Measurements from ENCODE around the gene OPN4. TPM values are rescaled to one million over a fixed set of nuclear protein-coding genes. Genes with fewer than 3 reads are reported as not detected.

OPN4 gene
- total and polyA plus RNA-seq, 2 donors, result under 0.01 to 0.09 TPM

DNA sequence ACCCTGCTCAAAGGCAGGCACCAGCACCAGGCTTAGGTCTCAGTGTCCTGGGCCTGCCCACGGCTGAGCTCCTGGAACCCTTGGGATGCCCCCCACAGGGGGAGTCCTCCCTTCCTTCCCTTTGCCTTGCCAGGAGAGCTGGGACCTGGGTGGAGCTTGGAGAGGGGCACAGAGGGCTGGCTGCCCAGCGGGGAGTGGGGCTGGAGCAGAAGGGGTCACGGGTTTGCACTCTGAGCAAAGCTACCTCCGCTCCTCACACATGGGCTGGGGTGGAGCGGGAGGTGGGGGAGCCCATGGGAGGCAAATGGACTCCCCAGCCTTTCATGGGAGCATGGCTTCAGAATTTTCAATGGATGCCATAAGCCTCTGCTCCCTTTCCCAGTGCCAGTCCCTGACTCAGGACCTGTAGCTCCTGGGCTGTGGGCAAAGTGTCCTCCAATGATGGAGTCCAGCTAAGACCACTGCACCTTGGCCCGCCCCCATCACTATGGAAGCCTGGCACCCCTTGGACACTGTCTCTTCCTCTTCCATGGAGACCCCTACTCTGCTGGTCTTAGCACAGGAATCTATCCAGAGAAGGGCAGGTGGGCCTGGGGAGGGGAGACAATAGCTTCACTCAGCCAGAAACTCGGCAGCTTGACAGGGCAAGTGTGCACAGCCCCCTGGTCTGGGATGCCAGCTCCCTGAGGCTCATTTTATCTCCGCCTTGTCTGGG, 53.9 kb downstream of the OPN4 start:
- no peak for DNase-seq (ENCODE audit: low read depth in 6 of 9, low spot score in 9 of 9)
- WGBS, result 97% methylated on average over 8 of the region's 8 CpGs
- Histone ChIP-seq H3K27me3 (ENCODE audit: control insufficient read depth in 2 of 2, insufficient read depth in 1 of 2, low read length in 1 of 2) (peaks cover 0 to 20% of the 10 kb centered on the region in 2 donors), H3K36me3 (ENCODE audit: control insufficient read depth in 2 of 2, insufficient read depth in 2 of 2, low read length in 1 of 2) (no peaks in the 10 kb centered on the region), H3K9me3 (ENCODE audit: control insufficient read depth in 2 of 2, insufficient read depth in 1 of 2, low read length in 1 of 2) (peaks cover 0 to 7% of the 10 kb centered on the region in 2 donors), H3K4me3 (ENCODE audit: low read length in 2 of 2) (no peak overlapping the region), H3K4me1 (ENCODE audit: control insufficient read depth in 2 of 2, insufficient read depth in 2 of 2, low read length in 2 of 2) (peaks cover 0 to 12% of the 10 kb centered on the region in 2 donors), H3K27ac (ENCODE audit: low read depth in 1 of 2, low read length in 1 of 2) (no peak overlapping the region)

DNA sequence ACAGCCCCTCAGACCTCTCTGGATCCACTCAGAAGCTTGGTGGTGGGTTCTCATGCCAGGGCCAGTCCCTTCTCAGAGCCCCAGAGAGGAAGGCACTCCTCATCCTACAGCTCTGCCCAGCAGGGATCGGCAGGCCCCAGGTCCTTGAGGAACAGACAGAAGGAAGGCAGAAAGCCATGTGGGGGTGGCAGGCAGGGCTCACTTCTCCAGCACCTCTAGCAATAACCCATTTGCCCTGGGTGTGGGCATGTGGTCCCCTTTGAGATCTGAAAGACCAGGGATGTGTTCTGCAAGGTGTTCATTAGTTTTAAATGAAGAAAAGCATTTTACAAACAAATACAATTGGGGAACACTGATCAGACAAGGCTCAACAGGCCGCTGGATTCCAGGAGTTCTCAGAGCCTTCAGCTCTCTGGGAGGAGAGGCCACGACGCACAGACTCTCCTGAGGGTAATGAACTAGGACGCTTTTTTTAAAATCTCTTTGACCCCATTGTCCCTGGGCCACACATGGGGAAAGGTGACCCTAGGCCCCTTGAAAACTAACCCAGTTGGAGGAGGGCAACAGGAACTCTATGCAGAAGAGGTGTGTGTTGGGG, 54.5 kb downstream of the OPN4 start:
- DNase-seq (ENCODE audit: low read depth in 6 of 9, low spot score in 9 of 9), result no peak
- H3K27ac ChIP-seq (ENCODE audit: low read depth in 1 of 2, low read length in 1 of 2), result no peak overlapping the region

DNA sequence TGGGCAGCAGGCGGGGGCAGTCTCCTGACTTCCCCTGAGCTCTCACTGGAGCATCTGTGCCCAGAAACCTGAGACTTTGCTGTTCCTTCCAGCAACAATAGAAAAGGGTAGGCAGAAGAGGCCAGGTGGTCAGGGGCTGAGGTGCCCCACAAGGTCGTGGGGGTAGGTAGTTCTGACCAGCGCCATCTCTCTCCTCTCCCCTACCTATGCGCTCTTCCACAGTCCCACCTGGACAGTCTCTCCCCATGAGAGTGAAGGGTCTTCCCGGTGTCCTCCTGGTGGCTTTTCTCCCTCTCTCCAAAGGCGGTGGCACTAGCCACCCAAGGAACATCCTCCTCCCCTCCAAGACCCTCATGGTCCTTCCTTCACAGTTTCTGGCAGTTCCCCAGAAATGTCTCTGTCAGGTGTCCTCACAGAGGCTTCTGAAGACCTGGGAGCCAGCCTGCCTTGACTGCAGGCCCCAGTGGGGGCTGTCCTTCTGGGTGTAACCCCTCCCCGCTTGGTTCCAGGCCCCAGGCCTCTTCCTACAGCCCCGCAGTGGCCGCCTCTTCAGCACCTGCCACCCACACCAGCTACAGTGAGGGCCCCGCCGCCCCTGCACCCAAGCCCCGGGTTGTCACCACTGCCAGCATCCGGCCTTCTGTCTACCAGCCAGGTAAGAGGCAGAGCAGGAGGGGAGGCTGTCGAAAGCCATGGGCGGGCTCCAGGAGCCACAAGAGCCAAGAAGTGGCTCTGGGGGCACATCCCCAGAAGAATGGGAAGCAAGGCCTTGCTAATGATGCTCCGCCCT, 55.2 kb downstream of the OPN4 start:
- Histone ChIP-seq H3K27me3 (ENCODE audit: control insufficient read depth in 2 of 2, insufficient read depth in 1 of 2, low read length in 1 of 2) (peaks cover 0 to 20% of the 10 kb centered on the region in 2 donors), H3K4me3 (ENCODE audit: low read length in 2 of 2) (no peak overlapping the region), H3K9me3 (ENCODE audit: control insufficient read depth in 2 of 2, insufficient read depth in 1 of 2, low read length in 1 of 2) (peaks cover 0 to 7% of the 10 kb centered on the region in 2 donors), H3K27ac (ENCODE audit: low read depth in 1 of 2, low read length in 1 of 2) (no peak overlapping the region), H3K36me3 (ENCODE audit: control insufficient read depth in 2 of 2, insufficient read depth in 2 of 2, low read length in 1 of 2) (no peaks in the 10 kb centered on the region), H3K4me1 (ENCODE audit: control insufficient read depth in 2 of 2, insufficient read depth in 2 of 2, low read length in 2 of 2) (peaks cover 0 to 12% of the 10 kb centered on the region in 2 donors)
- 97% methylated on average over 16 of the region's 16 CpGs for WGBS
- DNase-seq (ENCODE audit: low read depth in 6 of 9, low spot score in 9 of 9), result no peak

More for the DNA sequence above, 54.5 kb downstream of the OPN4 start:
- H3K9me3 ChIP-seq (ENCODE audit: control insufficient read depth in 2 of 2, insufficient read depth in 1 of 2, low read length in 1 of 2), result peaks cover 0 to 7% of the 10 kb centered on the region in 2 donors
- no peak overlapping the region for H3K4me3 ChIP-seq (ENCODE audit: low read length in 2 of 2)
- peaks cover 0 to 20% of the 10 kb centered on the region in 2 donors for H3K27me3 ChIP-seq (ENCODE audit: control insufficient read depth in 2 of 2, insufficient read depth in 1 of 2, low read length in 1 of 2)
- 94% methylated on average over 5 of the region's 5 CpGs for WGBS
- peaks cover 0 to 12% of the 10 kb centered on the region in 2 donors for H3K4me1 ChIP-seq (ENCODE audit: control insufficient read depth in 2 of 2, insufficient read depth in 2 of 2, low read length in 2 of 2)
- no peaks in the 10 kb centered on the region for H3K36me3 ChIP-seq (ENCODE audit: control insufficient read depth in 2 of 2, insufficient read depth in 2 of 2, low read length in 1 of 2)

DNA sequence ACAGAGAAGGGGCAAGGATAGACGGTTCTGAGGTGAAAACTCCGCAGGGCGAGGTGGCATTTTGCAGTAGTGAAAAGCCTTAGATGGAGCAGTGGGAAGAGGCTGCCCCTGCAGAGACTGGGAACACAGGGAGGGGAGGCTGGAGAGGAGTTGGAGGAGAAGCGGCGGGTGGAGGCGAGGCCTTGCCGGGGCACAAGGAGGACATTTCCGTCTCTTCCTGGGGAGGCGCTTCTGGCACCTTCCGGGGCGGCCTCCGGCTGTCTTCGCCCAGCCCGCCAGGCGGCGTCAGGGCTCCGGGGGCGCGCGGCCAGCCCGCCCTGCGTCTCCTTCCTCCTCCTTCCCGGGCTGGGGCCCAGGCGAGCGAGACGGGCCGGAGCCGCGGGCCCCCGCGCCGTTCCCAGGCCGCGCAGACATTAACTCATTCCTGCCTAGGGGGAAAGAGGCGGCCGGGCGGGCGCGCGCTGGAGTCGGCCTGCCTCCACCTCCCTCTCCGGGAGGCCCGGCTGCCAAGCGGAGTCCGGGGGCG, 56.7 kb downstream of the OPN4 start:
- H3K4me1 ChIP-seq (ENCODE audit: control insufficient read depth in 2 of 2, insufficient read depth in 2 of 2, low read length in 2 of 2), result peaks cover 0 to 12% of the 10 kb centered on the region in 2 donors
- peaks cover 0 to 22% of the 10 kb centered on the region in 2 donors for H3K27me3 ChIP-seq (ENCODE audit: control insufficient read depth in 2 of 2, insufficient read depth in 1 of 2, low read length in 1 of 2)
- H3K4me3 ChIP-seq (ENCODE audit: low read length in 2 of 2), result peak overlapping the region; percentile 42 to 85
- H3K36me3 ChIP-seq (ENCODE audit: control insufficient read depth in 2 of 2, insufficient read depth in 2 of 2, low read length in 1 of 2), result no peaks in the 10 kb centered on the region
- peaks cover 0 to 7% of the 10 kb centered on the region in 2 donors for H3K9me3 ChIP-seq (ENCODE audit: control insufficient read depth in 2 of 2, insufficient read depth in 1 of 2, low read length in 1 of 2)
- peak overlapping the region; percentile 62 to 88 for H3K27ac ChIP-seq (ENCODE audit: low read depth in 1 of 2, low read length in 1 of 2)
- DNase-seq (ENCODE audit: low read depth in 6 of 9, low spot score in 9 of 9), result peak in 8 of 9 donors; percentile 43 to 91 (median 74)
- WGBS, result 7% methylated on average over 46 of the region's 46 CpGs

DNA sequence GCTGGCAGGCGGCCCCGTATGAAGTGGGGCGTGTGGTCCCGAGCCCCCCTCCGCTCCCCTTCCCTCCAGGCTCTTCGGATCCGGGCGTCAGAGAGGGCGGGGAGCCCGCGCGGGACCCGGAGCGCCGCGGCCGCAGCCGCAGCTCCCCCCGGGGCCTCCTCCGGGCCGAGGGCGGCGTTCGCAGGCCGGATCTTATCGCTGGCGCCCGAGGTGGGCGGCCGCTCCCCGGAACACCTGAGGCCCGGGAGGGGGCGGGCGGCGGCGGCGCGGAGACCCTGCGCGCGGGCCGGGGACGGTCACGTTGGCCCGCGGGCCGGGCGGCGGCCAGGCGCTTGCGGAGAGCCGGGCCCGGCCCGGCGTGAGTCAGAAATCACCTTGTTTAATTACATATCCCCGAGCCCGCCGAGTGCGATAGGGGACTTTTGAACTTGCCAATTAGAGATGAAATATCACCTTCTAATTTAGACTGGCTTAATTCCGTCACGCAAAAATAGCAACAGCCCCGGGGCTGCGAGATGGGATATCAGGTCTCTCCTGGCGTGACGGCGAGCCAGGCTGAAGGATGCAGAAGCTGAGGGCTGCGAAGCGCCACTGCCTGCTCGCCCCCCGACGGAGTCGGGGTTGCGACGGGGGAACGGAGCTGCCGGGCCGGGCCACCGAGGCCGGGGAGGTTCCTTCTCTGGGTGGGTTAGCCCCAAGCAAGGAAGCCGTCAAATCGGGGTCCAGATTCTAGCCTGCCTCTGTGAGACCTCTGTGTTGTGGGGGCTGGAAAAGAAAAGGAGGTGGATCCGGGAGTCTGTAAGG, 57.4 kb downstream of the OPN4 start:
- H3K4me1 ChIP-seq (ENCODE audit: control insufficient read depth in 2 of 2, insufficient read depth in 2 of 2, low read length in 2 of 2), result peaks cover 0 to 12% of the 10 kb centered on the region in 2 donors
- peak in 6 of 9 donors; percentile 17 to 60 (median 27) for DNase-seq (ENCODE audit: low read depth in 6 of 9, low spot score in 9 of 9)
- WGBS, result 1% methylated on average over 82 of the region's 82 CpGs
- peaks cover 0 to 18% of the 10 kb centered on the region in 2 donors for H3K27me3 ChIP-seq (ENCODE audit: control insufficient read depth in 2 of 2, insufficient read depth in 1 of 2, low read length in 1 of 2)
- peak overlapping the region; percentile 58 to 88 for H3K27ac ChIP-seq (ENCODE audit: low read depth in 1 of 2, low read length in 1 of 2)
- peaks cover 0 to 7% of the 10 kb centered on the region in 2 donors for H3K9me3 ChIP-seq (ENCODE audit: control insufficient read depth in 2 of 2, insufficient read depth in 1 of 2, low read length in 1 of 2)
- H3K36me3 ChIP-seq (ENCODE audit: control insufficient read depth in 2 of 2, insufficient read depth in 2 of 2, low read length in 1 of 2), result no peaks in the 10 kb centered on the region
- H3K4me3 ChIP-seq (ENCODE audit: low read length in 2 of 2), result peak overlapping the region; percentile 49 to 85

DNA sequence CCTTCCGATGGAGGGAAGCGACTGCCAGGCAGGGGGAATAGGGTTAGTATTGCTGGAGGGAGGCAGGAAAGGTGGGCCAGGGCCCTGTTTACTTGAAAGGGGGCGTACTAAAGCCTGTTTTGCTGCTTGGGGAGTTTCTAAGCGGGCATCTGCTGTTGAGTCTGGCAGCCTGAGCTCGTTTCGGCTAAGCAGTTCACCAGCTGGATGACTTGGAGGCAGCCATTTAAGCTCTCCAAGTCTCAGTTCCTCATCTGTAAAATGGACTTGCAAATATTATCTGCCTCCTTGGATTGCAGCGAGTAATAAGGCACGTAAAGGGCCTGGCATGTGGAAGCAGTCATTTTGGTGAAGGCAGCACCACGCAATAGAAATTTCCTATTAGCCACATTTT, 58.0 kb downstream of the OPN4 start:
- WGBS, result 72% methylated on average over 9 of the region's 9 CpGs
- no peak for DNase-seq (ENCODE audit: low read depth in 6 of 9, low spot score in 9 of 9)
- H3K4me3 ChIP-seq (ENCODE audit: low read length in 2 of 2), result peak overlapping the region; percentile 49 to 85

DNA sequence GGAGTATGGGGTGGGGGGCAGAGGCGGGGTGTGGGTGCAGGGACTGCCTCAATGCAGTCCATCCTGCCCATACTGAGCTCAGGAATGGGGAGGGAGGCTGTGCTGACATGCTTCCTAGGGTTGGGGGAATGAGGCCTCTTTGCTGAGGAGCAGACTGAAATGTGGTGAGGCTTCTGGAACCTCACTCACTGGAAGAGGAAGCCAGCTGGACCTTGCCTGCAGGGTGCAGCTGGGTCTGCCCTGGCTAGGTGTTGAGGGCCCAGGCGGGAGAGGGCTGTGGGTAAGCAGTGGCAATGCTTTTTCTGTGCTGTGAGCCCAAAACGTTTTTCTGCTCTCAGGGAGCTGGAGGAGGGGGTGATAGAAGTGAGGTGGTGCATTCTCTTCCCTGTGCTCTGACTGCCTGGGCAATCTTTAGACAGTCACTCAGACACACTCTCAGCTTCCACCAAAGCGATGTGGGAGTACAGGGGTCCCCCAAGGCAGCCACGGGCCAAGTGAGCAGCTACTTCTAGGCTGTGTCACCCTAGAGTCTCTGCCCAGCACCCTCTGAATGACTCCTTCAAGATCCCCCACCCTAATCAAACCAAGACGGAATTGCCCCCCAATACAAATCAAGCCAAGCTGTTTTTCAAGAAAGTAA, 60.9 kb downstream of the OPN4 start:
- peaks cover 0 to 18% of the 10 kb centered on the region in 2 donors for H3K27me3 ChIP-seq (ENCODE audit: control insufficient read depth in 2 of 2, insufficient read depth in 1 of 2, low read length in 1 of 2)
- DNase-seq (ENCODE audit: low read depth in 6 of 9, low spot score in 9 of 9), result no peak
- WGBS, result 75% methylated on average over 6 of the region's 6 CpGs
- no peak overlapping the region for H3K27ac ChIP-seq (ENCODE audit: low read depth in 1 of 2, low read length in 1 of 2)
- no peak overlapping the region for H3K4me3 ChIP-seq (ENCODE audit: low read length in 2 of 2)
- peaks cover 0 to 12% of the 10 kb centered on the region in 2 donors for H3K4me1 ChIP-seq (ENCODE audit: control insufficient read depth in 2 of 2, insufficient read depth in 2 of 2, low read length in 2 of 2)
- H3K36me3 ChIP-seq (ENCODE audit: control insufficient read depth in 2 of 2, insufficient read depth in 2 of 2, low read length in 1 of 2), result no peaks in the 10 kb centered on the region
- H3K9me3 ChIP-seq (ENCODE audit: control insufficient read depth in 2 of 2, insufficient read depth in 1 of 2, low read length in 1 of 2), result peaks cover 0 to 7% of the 10 kb centered on the region in 2 donors

More for the DNA sequence above, 58.0 kb downstream of the OPN4 start:
- peaks cover 0 to 7% of the 10 kb centered on the region in 2 donors for H3K9me3 ChIP-seq (ENCODE audit: control insufficient read depth in 2 of 2, insufficient read depth in 1 of 2, low read length in 1 of 2)
- no peaks in the 10 kb centered on the region for H3K36me3 ChIP-seq (ENCODE audit: control insufficient read depth in 2 of 2, insufficient read depth in 2 of 2, low read length in 1 of 2)
- peaks cover 0 to 18% of the 10 kb centered on the region in 2 donors for H3K27me3 ChIP-seq (ENCODE audit: control insufficient read depth in 2 of 2, insufficient read depth in 1 of 2, low read length in 1 of 2)
- peaks cover 0 to 12% of the 10 kb centered on the region in 2 donors for H3K4me1 ChIP-seq (ENCODE audit: control insufficient read depth in 2 of 2, insufficient read depth in 2 of 2, low read length in 2 of 2)
- H3K27ac ChIP-seq (ENCODE audit: low read depth in 1 of 2, low read length in 1 of 2), result peak overlapping the region in 1 of 2 donors; percentile 58

DNA sequence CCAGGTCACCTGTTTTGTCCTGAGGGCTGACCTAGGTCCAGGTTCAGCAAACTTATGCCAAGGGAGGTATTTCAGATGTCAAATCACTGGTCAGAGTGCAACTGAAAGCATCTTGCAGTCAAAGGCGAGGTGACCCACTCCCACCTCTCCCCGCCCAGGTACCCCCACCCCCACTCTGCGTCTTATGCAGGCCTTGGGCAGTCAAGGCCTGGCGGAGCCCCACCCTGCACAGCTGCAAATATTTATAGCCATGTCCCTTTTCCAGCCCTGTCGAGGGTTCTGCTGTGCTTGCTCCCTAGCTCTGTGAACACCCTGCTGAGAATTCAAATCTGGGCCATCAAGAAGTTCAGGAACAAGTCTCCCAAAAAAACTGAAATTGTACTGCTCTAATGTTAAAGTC, 61.5 kb downstream of the OPN4 start:
- no peak for DNase-seq (ENCODE audit: low read depth in 6 of 9, low spot score in 9 of 9)
- 95% methylated on average over 5 of the region's 5 CpGs for WGBS
- H3K4me3 ChIP-seq (ENCODE audit: low read length in 2 of 2), result no peak overlapping the region
- H3K27me3 ChIP-seq (ENCODE audit: control insufficient read depth in 2 of 2, insufficient read depth in 1 of 2, low read length in 1 of 2), result peaks cover 0 to 16% of the 10 kb centered on the region in 2 donors
- H3K4me1 ChIP-seq (ENCODE audit: control insufficient read depth in 2 of 2, insufficient read depth in 2 of 2, low read length in 2 of 2), result peaks cover 0 to 9% of the 10 kb centered on the region in 2 donors
- H3K27ac ChIP-seq (ENCODE audit: low read depth in 1 of 2, low read length in 1 of 2), result no peak overlapping the region
- no peaks in the 10 kb centered on the region for H3K36me3 ChIP-seq (ENCODE audit: control insufficient read depth in 2 of 2, insufficient read depth in 2 of 2, low read length in 1 of 2)
- H3K9me3 ChIP-seq (ENCODE audit: control insufficient read depth in 2 of 2, insufficient read depth in 1 of 2, low read length in 1 of 2), result peaks cover 0 to 1% of the 10 kb centered on the region in 2 donors

All from thymus (tissue), 11 donors.